Breast epithelium (tissue), 3 donors: ENCODE measurements around the gene ATP6AP2.

Experiments
- POLR2A ChIP-seq: fragments of 450-650 bp; IDR thresholded peaks from one replicate; pipeline ENCODE4 v1.6.1; 2016; ENCODE audit warnings: antibody characterized with exemption, mild to moderate bottlenecking, moderate library complexity
- POLR2AphosphoS5 ChIP-seq, 3 donors: sonication (generic); formaldehyde crosslinking; IDR thresholded peaks; one replicate each; pipeline ENCODE4 v1.6.1; 2017; ENCODE audit warnings: antibody characterized with exemption in 3 of 3
- TF ChIP-seq, protein P1 (sequence below), 3 donors: fragments of 450-650 bp; IDR thresholded peaks; one replicate each; pipeline ENCODE4 v1.5.1; 2016 to 2017; ENCODE audit warnings: antibody characterized with exemption in 3 of 3, mild to moderate bottlenecking in 3 of 3, moderate library complexity in 3 of 3

DNA sequence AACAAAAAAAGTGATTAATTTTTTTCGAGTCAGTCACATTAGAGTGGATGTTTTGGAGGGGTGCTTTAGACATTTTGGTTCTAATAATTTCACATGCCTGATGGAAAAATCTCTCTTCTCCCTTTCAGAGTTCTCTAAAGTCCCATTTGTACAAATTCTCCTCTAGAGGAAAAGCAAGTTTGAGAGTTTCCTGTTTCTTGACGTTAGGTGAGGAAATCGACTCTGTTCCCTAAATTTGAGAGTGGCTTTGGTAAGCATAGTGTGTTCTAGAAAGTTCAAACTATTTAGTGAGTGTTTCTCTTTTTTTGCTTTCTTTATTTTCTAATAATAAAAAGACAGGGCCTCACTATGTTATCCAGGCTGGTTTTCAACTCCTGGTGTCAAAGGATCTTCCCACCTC is 1.6 kb upstream of the ATP6AP2 start:
- TF ChIP-seq, protein P1, sequence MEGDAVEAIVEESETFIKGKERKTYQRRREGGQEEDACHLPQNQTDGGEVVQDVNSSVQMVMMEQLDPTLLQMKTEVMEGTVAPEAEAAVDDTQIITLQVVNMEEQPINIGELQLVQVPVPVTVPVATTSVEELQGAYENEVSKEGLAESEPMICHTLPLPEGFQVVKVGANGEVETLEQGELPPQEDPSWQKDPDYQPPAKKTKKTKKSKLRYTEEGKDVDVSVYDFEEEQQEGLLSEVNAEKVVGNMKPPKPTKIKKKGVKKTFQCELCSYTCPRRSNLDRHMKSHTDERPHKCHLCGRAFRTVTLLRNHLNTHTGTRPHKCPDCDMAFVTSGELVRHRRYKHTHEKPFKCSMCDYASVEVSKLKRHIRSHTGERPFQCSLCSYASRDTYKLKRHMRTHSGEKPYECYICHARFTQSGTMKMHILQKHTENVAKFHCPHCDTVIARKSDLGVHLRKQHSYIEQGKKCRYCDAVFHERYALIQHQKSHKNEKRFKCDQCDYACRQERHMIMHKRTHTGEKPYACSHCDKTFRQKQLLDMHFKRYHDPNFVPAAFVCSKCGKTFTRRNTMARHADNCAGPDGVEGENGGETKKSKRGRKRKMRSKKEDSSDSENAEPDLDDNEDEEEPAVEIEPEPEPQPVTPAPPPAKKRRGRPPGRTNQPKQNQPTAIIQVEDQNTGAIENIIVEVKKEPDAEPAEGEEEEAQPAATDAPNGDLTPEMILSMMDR (IDR thresholded peaks at IDR 0.05): no peak
- TF ChIP-seq POLR2AphosphoS5 (IDR thresholded peaks at IDR 0.05): no peak
- no peak for TF ChIP-seq POLR2A
